CD8-positive, alpha-beta memory T cell (primary cell): Measurements from ENCODE around the gene KISS1. TPM values are rescaled to one million over a fixed set of nuclear protein-coding genes. Genes with fewer than 3 reads are reported as not detected.

Experiments
- CTCF ChIA-PET: fragments of 350-600 bp; sonication (Branson Sonifier 250); formaldehyde crosslinking; loops from one replicate; lab custom pipeline; 2021; ENCODE audit warnings: antibody characterized with exemption; lab: Charles Lee
- POLR2A ChIA-PET: fragments of 350-600 bp; sonication (Branson Sonifier 250); formaldehyde crosslinking; loops from one replicate; lab custom pipeline; 2021; ENCODE audit warnings: antibody characterized with exemption; lab: Charles Lee
- DNase-seq, 5 donors: peaks; one replicate each; pipeline versions ENCODE4 v3.0.0 to v3.0.0-alpha.2; 2020 to 2022; ENCODE audit warnings: mixed read lengths in 1 of 5
- H3K27ac ChIP-seq: one replicate; pipeline ENCODE4 v1.7.0; 2013; ENCODE audit warnings: low read depth, mild to moderate bottlenecking, low read length, moderate library complexity
- H3K27me3 ChIP-seq: 2 replicates; pipeline ENCODE4 v1.7.0; 2013; ENCODE audit warnings: low read length, mild to moderate bottlenecking; ENCODE audit not compliant: insufficient read depth, poor library complexity, severe bottlenecking
- H3K36me3 ChIP-seq: 2 replicates; pipeline ENCODE4 v1.7.0; 2013; ENCODE audit warnings: mild to moderate bottlenecking, low read length, moderate library complexity; ENCODE audit not compliant: insufficient read depth
- H3K4me1 ChIP-seq: 2 replicates; pipeline ENCODE4 v1.7.0; 2013; ENCODE audit warnings: mild to moderate bottlenecking, low read length, moderate library complexity; ENCODE audit not compliant: insufficient read depth
- H3K4me3 ChIP-seq: 2 replicates; pipeline ENCODE4 v1.7.0; 2013; ENCODE audit warnings: mild to moderate bottlenecking, low read length
- H3K9me3 ChIP-seq: 2 replicates; pipeline ENCODE4 v1.7.0; 2013; ENCODE audit warnings: mild to moderate bottlenecking, low read length
- H3K27ac Mint-ChIP-seq, 8 donors: one replicate each; pipeline ENCODE4 v1.8.0; 2020 to 2021; ENCODE audit warnings: mixed read lengths in 8 of 8, mild to moderate bottlenecking in 6 of 8, inconsistent platforms in 3 of 8, moderate library complexity in 3 of 8
- H3K27me3 Mint-ChIP-seq, 2 donors: one replicate each; pipeline ENCODE4 v1.8.0; 2020 to 2021; ENCODE audit warnings: mixed read lengths in 2 of 2, mild to moderate bottlenecking in 1 of 2, moderate library complexity in 1 of 2
- H3K36me3 Mint-ChIP-seq, 3 donors: one replicate each; pipeline ENCODE4 v1.8.0; 2020 to 2021; ENCODE audit warnings: mixed read lengths in 3 of 3, inconsistent platforms in 1 of 3, mild to moderate bottlenecking in 1 of 3
- H3K4me1 Mint-ChIP-seq, 3 donors: one replicate each; pipeline ENCODE4 v1.8.0; 2020 to 2021; ENCODE audit warnings: mixed read lengths in 3 of 3, inconsistent platforms in 1 of 3, mild to moderate bottlenecking in 1 of 3
- H3K4me3 Mint-ChIP-seq, 7 donors: one replicate each; pipeline ENCODE4 v1.8.0; 2020 to 2021; ENCODE audit warnings: mixed read lengths in 7 of 7, mild to moderate bottlenecking in 6 of 7, moderate library complexity in 4 of 7, inconsistent platforms in 2 of 7
- H3K9me3 Mint-ChIP-seq, 5 donors: one replicate each; pipeline ENCODE4 v1.8.0; 2020 to 2022; ENCODE audit warnings: mixed read lengths in 5 of 5, mild to moderate bottlenecking in 3 of 5, moderate library complexity in 2 of 5, inconsistent platforms in 1 of 5
- polyA plus RNA-seq: library from polyadenylated mRNA; unstranded; fragments of 300-500 nt; fragmentation: Illumina TruSeq; gene quantifications from one replicate; pipeline ENCODE4 v1.2.3, GENCODE V29; 2021
- total RNA-seq, 2 experiments: library from RNA; stranded (reverse); gene quantifications; one replicate each; pipeline ENCODE4 v1.2.3, GENCODE V29; 2021

Gene KISS1
- total and polyA plus RNA-seq, 3 experiments from 2014 or later = not detected

- DNase-seq = peak in 1 of 5 donors; percentile 14
- H3K27ac Mint-ChIP-seq = peak overlapping the region in 6 of 8 donors; percentile 3 to 82 (median 68)
- no peaks in the 10 kb centered on the region for H3K36me3 Mint-ChIP-seq
Measured at GRCh38 chr1:204188959-204189639, 7.2 kb downstream of the KISS1 start.

GRCh38 chr1:204186597-204186996 lies 9.7 kb downstream of the KISS1 start:
- no peak overlapping the region for H3K4me3 Mint-ChIP-seq
- POLR2A ChIA-PET = no interaction called here
- H3K4me1 Mint-ChIP-seq = peaks cover 9 to 21% (median 15%) of the 10 kb centered on the region in 3 donors
- DNase-seq = no peak
- H3K36me3 Mint-ChIP-seq = no peaks in the 10 kb centered on the region
- no peak overlapping the region for H3K27ac Mint-ChIP-seq
- no peak overlapping the region for H3K4me3 ChIP-seq
- no peak overlapping the region for H3K27ac ChIP-seq
- no peaks in the 10 kb centered on the region for H3K36me3 ChIP-seq
- no peaks in the 10 kb centered on the region for H3K9me3 ChIP-seq
- no peaks in the 10 kb centered on the region for H3K9me3 Mint-ChIP-seq
- peaks cover 36 to 50% of the 10 kb centered on the region in 2 donors for H3K27me3 Mint-ChIP-seq
- CTCF ChIA-PET = no interaction called here
- H3K4me1 ChIP-seq = no peaks in the 10 kb centered on the region
- H3K27me3 ChIP-seq = peaks cover 11% of the 10 kb centered on the region

More at GRCh38 chr1:204188959-204189639, 7.2 kb downstream of the KISS1 start:
- Histone ChIP-seq H3K4me1 (no peaks in the 10 kb centered on the region), H3K9me3 (no peaks in the 10 kb centered on the region), H3K4me3 (no peak overlapping the region), H3K27me3 (peaks cover 20% of the 10 kb centered on the region), H3K27ac (no peak overlapping the region), H3K36me3 (no peaks in the 10 kb centered on the region)
- Mint-ChIP-seq H3K4me1 (peaks cover 9 to 21% (median 15%) of the 10 kb centered on the region in 3 donors), H3K9me3 (no peaks in the 10 kb centered on the region), H3K4me3 (peak overlapping the region in 4 of 7 donors; percentile 3 to 71 (median 29)), H3K27me3 (peaks cover 39 to 71% of the 10 kb centered on the region in 2 donors)
- POLR2A ChIA-PET = interaction anchor here (0.5 kb wide), 1 partner anchor 1219 kb away, joined by 3 read pairs; no protein-coding TSS in a partner anchor
- CTCF ChIA-PET = no interaction called here

GRCh38 chr1:204181116-204181515 lies 15.2 kb downstream of the KISS1 start:
- ChIA-PET CTCF (no interaction called here), POLR2A (no interaction called here)
- Histone ChIP-seq H3K4me3 (no peak overlapping the region), H3K27ac (no peak overlapping the region), H3K36me3 (no peaks in the 10 kb centered on the region), H3K4me1 (no peaks in the 10 kb centered on the region), H3K27me3 (no peaks in the 10 kb centered on the region), H3K9me3 (no peaks in the 10 kb centered on the region)
- H3K27me3 Mint-ChIP-seq = peaks cover 11 to 14% of the 10 kb centered on the region in 2 donors
- no peaks in the 10 kb centered on the region for H3K4me1 Mint-ChIP-seq
- H3K27ac Mint-ChIP-seq = peak overlapping the region in 1 of 8 donors; percentile 23
- DNase-seq = no peak
- H3K36me3 Mint-ChIP-seq = no peaks in the 10 kb centered on the region
- no peaks in the 10 kb centered on the region for H3K9me3 Mint-ChIP-seq
- no peak overlapping the region for H3K4me3 Mint-ChIP-seq

GRCh38 chr1:204180133-204180532 lies 16.2 kb downstream of the KISS1 start:
- no peak overlapping the region for H3K4me3 ChIP-seq
- no peaks in the 10 kb centered on the region for H3K36me3 ChIP-seq
- ChIA-PET POLR2A (no interaction called here), CTCF (interaction anchor here (0.8 kb wide), 1 partner anchor 17 kb away, joined by 3 read pairs; no protein-coding TSS in a partner anchor)
- no peaks in the 10 kb centered on the region for H3K4me1 ChIP-seq
- H3K9me3 ChIP-seq = no peaks in the 10 kb centered on the region
- no peak overlapping the region for H3K27ac ChIP-seq
- DNase-seq = no peak
- Mint-ChIP-seq H3K4me3 (no peak overlapping the region), H3K9me3 (no peaks in the 10 kb centered on the region), H3K36me3 (no peaks in the 10 kb centered on the region), H3K27ac (no peak overlapping the region), H3K4me1 (no peaks in the 10 kb centered on the region), H3K27me3 (peaks cover 10 to 11% of the 10 kb centered on the region in 2 donors)
- H3K27me3 ChIP-seq = no peaks in the 10 kb centered on the region

- no peaks in the 10 kb centered on the region for H3K27me3 ChIP-seq
- H3K36me3 ChIP-seq = no peaks in the 10 kb centered on the region
- no peak overlapping the region for H3K27ac ChIP-seq
- H3K9me3 ChIP-seq = no peaks in the 10 kb centered on the region
- Mint-ChIP-seq H3K4me3 (no peak overlapping the region), H3K36me3 (peaks cover 0 to 5% (median 0%) of the 10 kb centered on the region in 3 donors), H3K9me3 (peaks cover 0 to 4% (median 0%) of the 10 kb centered on the region in 5 donors), H3K27me3 (peaks cover 12 to 14% of the 10 kb centered on the region in 2 donors), H3K4me1 (no peaks in the 10 kb centered on the region), H3K27ac (no peak overlapping the region)
- no peak overlapping the region for H3K4me3 ChIP-seq
- POLR2A ChIA-PET = no interaction called here
- CTCF ChIA-PET = interaction anchor here (0.9 to 1.0 kb wide), 2 partner anchors 11 to 28 kb away, joined by 3 read pairs; no protein-coding TSS in a partner anchor
- H3K4me1 ChIP-seq = no peaks in the 10 kb centered on the region
- no peak for DNase-seq
Measured at GRCh38 chr1:204178487-204179281, 17.6 kb downstream of the KISS1 start.

- Histone ChIP-seq H3K36me3 (no peaks in the 10 kb centered on the region), H3K9me3 (peaks cover 8% of the 10 kb centered on the region), H3K27ac (no peak overlapping the region), H3K27me3 (no peaks in the 10 kb centered on the region), H3K4me3 (no peak overlapping the region), H3K4me1 (no peaks in the 10 kb centered on the region)
- ChIA-PET CTCF (interaction anchor here (1.2 kb wide), 1 partner anchor 30 kb away, joined by 3 read pairs; no protein-coding TSS in a partner anchor), POLR2A (no interaction called here)
- Mint-ChIP-seq H3K27me3 (peaks cover 14 to 17% of the 10 kb centered on the region in 2 donors), H3K4me3 (no peak overlapping the region), H3K27ac (no peak overlapping the region), H3K9me3 (peaks cover 3 to 20% (median 12%) of the 10 kb centered on the region in 5 donors), H3K4me1 (no peaks in the 10 kb centered on the region), H3K36me3 (peaks cover 0 to 19% (median 0%) of the 10 kb centered on the region in 3 donors)
- DNase-seq = no peak
Measured at GRCh38 chr1:204177133-204177532, 19.2 kb downstream of the KISS1 start.

- no peak for DNase-seq
- Mint-ChIP-seq H3K4me1 (no peaks in the 10 kb centered on the region), H3K27me3 (peaks cover 11 to 17% of the 10 kb centered on the region in 2 donors), H3K4me3 (no peak overlapping the region), H3K9me3 (peaks cover 8 to 30% (median 20%) of the 10 kb centered on the region in 5 donors), H3K36me3 (peaks cover 0 to 24% (median 0%) of the 10 kb centered on the region in 3 donors), H3K27ac (no peak overlapping the region)
- no peak overlapping the region for H3K27ac ChIP-seq
- H3K4me1 ChIP-seq = no peaks in the 10 kb centered on the region
- H3K4me3 ChIP-seq = no peak overlapping the region
- ChIA-PET CTCF (interaction anchor here (1.2 kb wide), 1 partner anchor 31 kb away, joined by 3 read pairs; no protein-coding TSS in a partner anchor), POLR2A (no interaction called here)
- peaks cover 15% of the 10 kb centered on the region for H3K9me3 ChIP-seq
- no peaks in the 10 kb centered on the region for H3K36me3 ChIP-seq
- no peaks in the 10 kb centered on the region for H3K27me3 ChIP-seq
Measured at GRCh38 chr1:204176049-204176448, 20.2 kb downstream of the KISS1 start.
